Ishikawa (cell line): ENCODE results near the gene HIVEP2.

Source experiments
- CEBPB ChIP-seq: IDR thresholded peaks from 2 replicates; pipeline ENCODE4 v1.6.1; 2012
- CREB1 ChIP-seq: IDR thresholded peaks from 2 replicates; pipeline ENCODE4 v1.6.1; 2012; ENCODE audit warnings: low read depth
- EGR1 ChIP-seq: IDR thresholded peaks from 2 replicates; pipeline ENCODE4 v1.6.1; 2012
- EP300 ChIP-seq: IDR thresholded peaks from 2 replicates; pipeline ENCODE4 v1.6.1; 2012; ENCODE audit warnings: borderline replicate concordance
- FOXM1 ChIP-seq: IDR thresholded peaks from 2 replicates; pipeline ENCODE4 v1.6.1; 2012; ENCODE audit warnings: low read depth, borderline replicate concordance
- MAX ChIP-seq: IDR thresholded peaks from 2 replicates; pipeline ENCODE4 v1.6.1; 2012
- NFIC ChIP-seq: IDR thresholded peaks from 2 replicates; pipeline ENCODE4 v1.6.1; 2012
- RAD21 ChIP-seq: IDR thresholded peaks from 2 replicates; pipeline ENCODE4 v1.6.1; 2012; ENCODE audit warnings: low read depth
- REST ChIP-seq: IDR thresholded peaks from 2 replicates; pipeline ENCODE4 v1.6.1; 2012; ENCODE audit warnings: low read depth, mild to moderate bottlenecking
- TAF1 ChIP-seq: IDR thresholded peaks from 2 replicates; pipeline ENCODE4 v1.6.1; 2012; ENCODE audit warnings: low read depth, mild to moderate bottlenecking
- TCF12 ChIP-seq: IDR thresholded peaks from 2 replicates; pipeline ENCODE4 v1.6.1; 2012; ENCODE audit warnings: low read depth
- TEAD4 ChIP-seq: IDR thresholded peaks from 2 replicates; pipeline ENCODE4 v1.6.1; 2012
- YY1 ChIP-seq: IDR thresholded peaks from 2 replicates; pipeline ENCODE4 v1.6.1; 2012; ENCODE audit warnings: low read depth
- ZBTB7A ChIP-seq: IDR thresholded peaks from 2 replicates; pipeline ENCODE4 v1.6.1; 2012; ENCODE audit warnings: low read depth
- TF ChIP-seq, protein P1 (sequence below): IDR thresholded peaks from 2 replicates; pipeline ENCODE4 v1.6.1; 2012

HIVEP2 gene

GRCh38 chr6:142861711-142862110 is 83.3 kb downstream of the HIVEP2 start:
- TF ChIP-seq MAX: no peak
- TF ChIP-seq NFIC: no peak
- TF ChIP-seq, protein P1, sequence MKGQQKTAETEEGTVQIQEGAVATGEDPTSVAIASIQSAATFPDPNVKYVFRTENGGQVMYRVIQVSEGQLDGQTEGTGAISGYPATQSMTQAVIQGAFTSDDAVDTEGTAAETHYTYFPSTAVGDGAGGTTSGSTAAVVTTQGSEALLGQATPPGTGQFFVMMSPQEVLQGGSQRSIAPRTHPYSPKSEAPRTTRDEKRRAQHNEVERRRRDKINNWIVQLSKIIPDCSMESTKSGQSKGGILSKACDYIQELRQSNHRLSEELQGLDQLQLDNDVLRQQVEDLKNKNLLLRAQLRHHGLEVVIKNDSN: no peak
- no peak for TF ChIP-seq REST

GRCh38 chr6:142860498-142860897 is 84.5 kb downstream of the HIVEP2 start:
- TF ChIP-seq CREB1 (no peak), REST (no peak), TEAD4 (no peak), MAX (no peak), CEBPB (no peak), FOXM1 (no peak), YY1 (no peak), NFIC (no peak), EP300 (no peak), TCF12 (no peak), EGR1 (no peak), ZBTB7A (no peak), RAD21 (no peak), TAF1 (no peak)
- TF ChIP-seq, protein P1: no peak

- TF ChIP-seq EP300 (no peak), CREB1 (no peak), FOXM1 (no peak), MAX (no peak), CEBPB (no peak), ZBTB7A (no peak), REST (no peak), TAF1 (no peak), NFIC (no peak), TCF12 (no peak), EGR1 (no peak), TEAD4 (no peak)
- TF ChIP-seq, protein P1: no peak
Measured at GRCh38 chr6:142857796-142858555, 87.0 kb downstream of the HIVEP2 start.

GRCh38 chr6:142857233-142857761 is 87.7 kb downstream of the HIVEP2 start:
- TF ChIP-seq TCF12 (no peak), CEBPB (no peak), MAX (no peak), FOXM1 (no peak), ZBTB7A (no peak), TAF1 (no peak), EP300 (no peak), YY1 (no peak), TEAD4 (no peak), REST (no peak), NFIC (no peak), RAD21 (no peak), CREB1 (no peak), EGR1 (no peak)
- TF ChIP-seq, protein P1: no peak
